Tibial artery (tissue), 4 donors: ENCODE results near the gene SEMA5A.

ENCODE experiments used
- DNase-seq, 2 donors: peaks; one replicate each; pipeline ENCODE4 v3.0.0-alpha.2; 2019
- H3K27ac ChIP-seq, 2 donors: fragments of 200-600 bp; sonication (generic) in 1 of 2; 1 replicate in 1 of 2; 2 replicates in 1 of 2; pipeline ENCODE4 v1.5.1; 2018 to 2019; ENCODE audit warnings: mild to moderate bottlenecking in 1 of 2
- H3K27me3 ChIP-seq, 2 donors: fragments of 200-600 bp; sonication (generic) in 1 of 2; one replicate each; pipeline versions ENCODE4 v1.5.1 to v1.6.0; 2016 to 2019
- H3K36me3 ChIP-seq, 3 donors: fragments of 200-600 bp; sonication (generic) in 2 of 3; one replicate each; pipeline ENCODE4 v1.5.1; 2016 to 2019; ENCODE audit warnings: mild to moderate bottlenecking in 2 of 3
- H3K4me1 ChIP-seq, 4 donors: fragments of 200-600 bp; sonication (generic) in 2 of 4; 1 replicate in 3 of 4; 2 replicates in 1 of 4; pipeline ENCODE4 v1.5.1; 2016 to 2019
- H3K4me3 ChIP-seq, 2 donors: fragments of 200-600 bp; sonication (generic) in 1 of 2; 1 replicate in 1 of 2; 2 replicates in 1 of 2; pipeline ENCODE4 v1.5.1; 2018 to 2019; ENCODE audit warnings: mild to moderate bottlenecking in 2 of 2
- H3K9me3 ChIP-seq, 3 donors: fragments of 200-600 bp; sonication (generic) in 1 of 3; one replicate each; pipeline ENCODE4 v1.5.1; 2016 to 2019
- CTCF ChIP-seq, 2 experiments: fragments of 200-600 bp in 1 of 2; fragments of 450-650 bp in 1 of 2; IDR thresholded peaks; one replicate each; pipeline ENCODE4 v1.5.1; 2017 to 2019; ENCODE audit warnings: antibody characterized with exemption in 2 of 2, mild to moderate bottlenecking in 1 of 2, moderate library complexity in 1 of 2
- intact Hi-C: fragments of 100-400 bp; cut with DNase I; formaldehyde crosslinking; loops from one replicate; pipeline ENCODE4 v1.15.0; 2023; ENCODE audit warnings: low total_unique reads

SEMA5A gene

GRCh38 chr5:9394221-9394620 lies 151.7 kb downstream of the SEMA5A start:
- H3K27me3 ChIP-seq = no peaks in the 10 kb centered on the region
- H3K4me3 ChIP-seq = no peak overlapping the region
- H3K36me3 ChIP-seq = no peaks in the 10 kb centered on the region
- H3K27ac ChIP-seq = no peak overlapping the region
- no peaks in the 10 kb centered on the region for H3K9me3 ChIP-seq
- no peaks in the 10 kb centered on the region for H3K4me1 ChIP-seq
- no peak for TF ChIP-seq CTCF (IDR thresholded peaks at IDR 0.05)
- intact Hi-C loops = no loop called here
- DNase-seq = no peak

- Histone ChIP-seq H3K27ac (no peak overlapping the region), H3K36me3 (no peaks in the 10 kb centered on the region), H3K4me1 (no peaks in the 10 kb centered on the region), H3K27me3 (no peaks in the 10 kb centered on the region), H3K4me3 (no peak overlapping the region), H3K9me3 (no peaks in the 10 kb centered on the region)
- DNase-seq = no peak
- intact Hi-C loops = no loop called here
- TF ChIP-seq CTCF (IDR thresholded peaks at IDR 0.05) = no peak
These were observed 153.2 kb downstream of the SEMA5A start for GRCh38 chr5:9392625-9393024.

DNA sequence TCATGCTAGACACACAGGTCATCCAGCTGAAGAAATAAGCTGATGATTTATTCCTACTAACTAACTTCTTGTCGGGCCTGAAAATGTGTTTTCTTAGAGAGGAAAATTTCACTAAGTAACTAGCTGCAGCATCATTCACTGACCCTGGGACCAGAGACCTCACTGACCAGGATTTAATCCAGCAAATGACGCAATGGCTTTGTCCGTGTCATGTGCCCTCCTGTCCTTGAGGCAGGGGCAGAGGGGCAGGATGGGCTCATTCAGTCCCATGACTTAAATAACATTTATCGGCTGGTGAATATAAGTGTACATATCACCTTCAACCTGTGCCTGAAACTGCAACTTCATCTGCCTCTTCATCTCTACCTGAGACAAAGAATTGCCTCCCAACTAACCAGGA lies 154.8 kb downstream of the SEMA5A start:
- H3K4me1 ChIP-seq = no peaks in the 10 kb centered on the region

GRCh38 chr5:9390113-9390512 lies 155.8 kb downstream of the SEMA5A start:
- Histone ChIP-seq H3K36me3 (no peaks in the 10 kb centered on the region), H3K9me3 (no peaks in the 10 kb centered on the region), H3K27me3 (no peaks in the 10 kb centered on the region), H3K27ac (no peak overlapping the region), H3K4me3 (no peak overlapping the region), H3K4me1 (no peaks in the 10 kb centered on the region)
- TF ChIP-seq CTCF (IDR thresholded peaks at IDR 0.05) = no peak
- intact Hi-C loops = no loop called here
- DNase-seq = no peak

More for the DNA sequence above, 154.8 kb downstream of the SEMA5A start:
- intact Hi-C loops = no loop called here
- Histone ChIP-seq H3K36me3 (no peaks in the 10 kb centered on the region), H3K4me3 (no peak overlapping the region), H3K9me3 (no peaks in the 10 kb centered on the region), H3K27me3 (no peaks in the 10 kb centered on the region), H3K27ac (no peak overlapping the region)
- no peak for TF ChIP-seq CTCF (IDR thresholded peaks at IDR 0.05)
- no peak for DNase-seq

- Histone ChIP-seq H3K9me3 (no peaks in the 10 kb centered on the region), H3K4me1 (no peaks in the 10 kb centered on the region), H3K36me3 (no peaks in the 10 kb centered on the region), H3K27me3 (no peaks in the 10 kb centered on the region), H3K27ac (no peak overlapping the region), H3K4me3 (no peak overlapping the region)
- no peak for TF ChIP-seq CTCF (IDR thresholded peaks at IDR 0.05)
- DNase-seq = no peak
- intact Hi-C loops = no loop called here
These were observed 156.8 kb downstream of the SEMA5A start for GRCh38 chr5:9388941-9389674.

- no peak overlapping the region for H3K4me3 ChIP-seq
- H3K27me3 ChIP-seq = no peaks in the 10 kb centered on the region
- intact Hi-C loops = no loop called here
- no peak for DNase-seq
- no peak for TF ChIP-seq CTCF (IDR thresholded peaks at IDR 0.05)
- no peaks in the 10 kb centered on the region for H3K4me1 ChIP-seq
- H3K36me3 ChIP-seq = no peaks in the 10 kb centered on the region
- H3K9me3 ChIP-seq = no peaks in the 10 kb centered on the region
- no peak overlapping the region for H3K27ac ChIP-seq
These were observed 158.0 kb downstream of the SEMA5A start for GRCh38 chr5:9387879-9388278.
